Measurements from ENCODE around the gene DCX.

DNA sequence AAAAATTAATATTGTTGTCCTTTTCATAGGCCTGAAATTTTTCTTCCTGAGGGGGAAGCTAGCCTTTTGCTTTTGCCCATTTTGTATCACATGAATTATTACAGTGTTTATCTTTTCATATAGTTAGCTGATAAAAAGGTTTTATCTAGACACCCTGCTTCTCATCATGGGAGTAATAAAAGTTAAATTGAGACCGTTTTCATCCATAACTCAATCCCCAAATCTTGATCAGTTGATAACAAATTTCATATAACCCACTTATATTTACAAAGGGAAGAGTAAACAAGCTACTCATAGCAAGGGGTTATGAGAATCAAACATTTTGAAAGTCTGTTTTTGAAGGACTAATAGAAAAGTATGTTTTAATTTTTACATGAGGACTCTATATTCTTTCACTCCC is 23.5 kb upstream of the DCX start:
- TF ChIP-seq, protein P1, sequence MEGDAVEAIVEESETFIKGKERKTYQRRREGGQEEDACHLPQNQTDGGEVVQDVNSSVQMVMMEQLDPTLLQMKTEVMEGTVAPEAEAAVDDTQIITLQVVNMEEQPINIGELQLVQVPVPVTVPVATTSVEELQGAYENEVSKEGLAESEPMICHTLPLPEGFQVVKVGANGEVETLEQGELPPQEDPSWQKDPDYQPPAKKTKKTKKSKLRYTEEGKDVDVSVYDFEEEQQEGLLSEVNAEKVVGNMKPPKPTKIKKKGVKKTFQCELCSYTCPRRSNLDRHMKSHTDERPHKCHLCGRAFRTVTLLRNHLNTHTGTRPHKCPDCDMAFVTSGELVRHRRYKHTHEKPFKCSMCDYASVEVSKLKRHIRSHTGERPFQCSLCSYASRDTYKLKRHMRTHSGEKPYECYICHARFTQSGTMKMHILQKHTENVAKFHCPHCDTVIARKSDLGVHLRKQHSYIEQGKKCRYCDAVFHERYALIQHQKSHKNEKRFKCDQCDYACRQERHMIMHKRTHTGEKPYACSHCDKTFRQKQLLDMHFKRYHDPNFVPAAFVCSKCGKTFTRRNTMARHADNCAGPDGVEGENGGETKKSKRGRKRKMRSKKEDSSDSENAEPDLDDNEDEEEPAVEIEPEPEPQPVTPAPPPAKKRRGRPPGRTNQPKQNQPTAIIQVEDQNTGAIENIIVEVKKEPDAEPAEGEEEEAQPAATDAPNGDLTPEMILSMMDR (IDR thresholded peaks at IDR 0.05 in 4 of 5, conservative IDR thresholded peaks at IDR 0.05 in 1 of 5): no peak
- TF ChIP-seq POLR2A (IDR thresholded peaks at IDR 0.05): no peak
